HG03159 (cell line): Measurements from ENCODE around the gene CCR9.
"Not testable (repeated sequence)": the region's sequence is repeated elsewhere in the genome, so short reads cannot be mapped to it uniquely, and the experiment has no call there.

Source experiments
- ATAC-seq: cut with Tn5 transposase; IDR thresholded peaks from one replicate; pipeline ENCODE4 v1.9.1; 2021; ENCODE audit warnings: mild to moderate bottlenecking, moderate library complexity; ENCODE audit not compliant: unreplicated experiment

The CCR9 gene

GRCh38 chr3:45885979-45886705 is at the start of gene CCR9:
Gene CCR9, plus strand, starts transcription at chr3:45886543. Its CDS starts 8,391 bp downstream, at chr3:45894934.
- ATAC-seq = no peak

GRCh38 chr3:45838466-45838865 is 47.9 kb upstream of the CCR9 start:
- ATAC-seq = no peak

DNA sequence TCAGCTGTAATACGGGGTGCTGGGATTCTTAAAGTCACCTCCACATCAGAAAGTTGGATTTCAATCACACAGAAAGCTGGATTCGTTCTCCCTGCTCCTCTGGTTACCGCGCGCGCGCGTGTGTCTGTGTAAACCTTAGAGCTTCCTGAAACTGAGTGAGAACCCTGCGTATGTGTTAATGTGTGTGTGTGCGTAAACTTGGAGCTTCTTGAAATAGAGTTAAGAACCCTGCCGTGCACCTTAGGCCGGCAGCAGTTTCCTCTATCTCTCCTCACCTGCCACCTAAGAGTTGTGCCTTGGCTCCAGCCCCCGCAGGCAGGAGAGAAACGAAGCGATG is 45.0 kb upstream of the CCR9 start:
- ATAC-seq = peak; percentile 14

DNA sequence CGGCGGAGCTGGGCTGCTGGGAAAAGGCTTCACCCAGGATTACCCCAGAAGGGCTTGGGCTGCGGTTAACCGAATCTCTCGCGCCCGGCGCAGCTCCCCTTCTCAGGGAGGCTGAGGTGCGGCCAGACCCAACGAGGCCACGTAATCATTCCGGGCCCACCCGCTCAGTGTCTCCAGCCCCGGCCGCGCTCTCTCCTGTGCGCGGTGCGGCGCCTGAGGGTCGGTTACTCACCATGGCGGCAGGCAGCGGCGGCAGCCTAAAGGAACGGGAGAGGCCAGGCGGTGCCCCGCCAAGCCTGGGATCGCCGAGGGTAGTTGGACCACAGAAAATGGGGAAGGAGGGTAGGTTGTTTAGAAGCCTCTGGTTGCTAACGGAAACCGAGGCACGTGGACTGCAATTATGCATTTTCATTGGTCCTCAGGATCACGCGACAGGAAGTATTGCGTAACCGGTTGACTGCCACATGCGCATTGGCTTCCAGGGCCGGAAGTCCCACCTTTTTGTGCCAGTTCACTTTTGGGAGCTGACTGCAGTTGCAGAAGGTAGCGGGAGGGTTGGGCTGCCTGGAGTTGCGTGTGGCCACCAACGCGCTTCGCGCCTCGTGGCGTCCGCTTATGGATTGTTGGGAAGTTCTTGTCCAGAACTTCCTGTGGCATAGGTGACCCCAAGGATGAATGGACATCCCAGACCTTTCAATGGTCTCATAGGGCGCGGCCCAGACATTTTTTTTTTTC is 44.4 kb upstream of the CCR9 start, which contains the start of gene LZTFL1:
TSS of gene LZTFL1 (minus strand) at position 363 of the 735 bp plus-strand sequence. CDS start at position 235, 128 bp downstream.
- ATAC-seq = peak; percentile 90

GRCh38 chr3:45842851-45843625 is 43.3 kb upstream of the CCR9 start:
- ATAC-seq = no peak

- ATAC-seq = no peak
These were observed 41.7 kb upstream of the CCR9 start for GRCh38 chr3:45844616-45845015.

- no peak for ATAC-seq
These were observed 38.0 kb upstream of the CCR9 start for GRCh38 chr3:45848392-45848791.

- ATAC-seq = no peak
These were observed 33.5 kb upstream of the CCR9 start for GRCh38 chr3:45852828-45853227.

DNA sequence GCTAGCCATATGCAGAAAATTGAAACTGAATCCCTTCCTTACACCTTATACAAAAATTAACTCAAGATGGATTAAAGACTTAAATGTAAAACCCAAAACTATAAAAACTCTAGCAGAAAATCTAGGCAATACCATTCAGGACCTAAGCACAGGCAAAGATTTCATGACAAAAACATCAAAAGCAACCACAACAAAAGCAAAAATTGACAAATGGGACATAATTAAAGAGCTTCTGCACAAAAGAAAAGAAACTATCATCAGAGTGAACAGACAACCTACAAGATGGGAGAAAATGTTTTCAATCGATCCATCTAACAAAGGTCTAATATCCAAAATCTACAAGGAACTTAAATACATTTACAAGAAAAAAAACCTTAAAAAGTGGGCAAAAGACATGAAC is 30.0 kb upstream of the CCR9 start:
- ATAC-seq = not testable (repeated sequence)

- not testable (repeated sequence) for ATAC-seq
These were observed 29.3 kb upstream of the CCR9 start for GRCh38 chr3:45857024-45857423.

DNA sequence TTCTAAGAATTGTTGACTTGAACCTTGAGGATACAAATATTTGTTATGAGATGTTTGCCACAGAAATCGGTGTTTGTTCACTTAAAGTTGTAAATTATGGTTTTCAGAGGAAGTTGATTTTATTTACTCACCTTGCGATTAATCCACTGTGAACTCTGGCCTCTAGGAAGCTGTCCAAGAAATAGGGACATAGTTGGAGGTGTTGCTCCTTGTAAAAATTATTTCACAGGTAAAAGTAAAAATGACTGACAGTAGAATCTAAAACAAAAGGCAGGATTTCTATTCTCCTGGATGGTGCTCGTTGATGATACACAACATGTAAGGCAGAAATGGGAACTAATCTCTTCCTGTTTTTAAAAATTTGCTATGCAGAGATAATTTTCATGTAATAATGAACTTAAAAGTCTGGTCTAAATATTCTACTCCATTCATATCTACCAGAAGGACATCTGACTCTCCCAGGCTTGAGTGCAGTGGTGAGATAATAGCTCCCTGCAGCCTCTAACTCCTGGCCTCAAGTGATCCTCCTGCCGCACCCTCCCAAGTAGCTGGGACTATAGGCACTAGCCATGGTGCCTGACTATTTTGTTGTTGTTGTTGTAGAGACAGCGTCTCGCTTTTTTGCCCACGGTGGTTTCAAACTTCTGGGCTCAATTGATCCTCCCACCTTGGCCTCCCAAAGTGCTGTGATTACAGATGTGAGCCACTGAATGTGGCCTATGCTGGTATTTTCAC is 27.4 kb upstream of the CCR9 start:
- no peak for ATAC-seq

- no peak for ATAC-seq
These were observed 25.9 kb upstream of the CCR9 start for GRCh38 chr3:45860481-45860880.

DNA sequence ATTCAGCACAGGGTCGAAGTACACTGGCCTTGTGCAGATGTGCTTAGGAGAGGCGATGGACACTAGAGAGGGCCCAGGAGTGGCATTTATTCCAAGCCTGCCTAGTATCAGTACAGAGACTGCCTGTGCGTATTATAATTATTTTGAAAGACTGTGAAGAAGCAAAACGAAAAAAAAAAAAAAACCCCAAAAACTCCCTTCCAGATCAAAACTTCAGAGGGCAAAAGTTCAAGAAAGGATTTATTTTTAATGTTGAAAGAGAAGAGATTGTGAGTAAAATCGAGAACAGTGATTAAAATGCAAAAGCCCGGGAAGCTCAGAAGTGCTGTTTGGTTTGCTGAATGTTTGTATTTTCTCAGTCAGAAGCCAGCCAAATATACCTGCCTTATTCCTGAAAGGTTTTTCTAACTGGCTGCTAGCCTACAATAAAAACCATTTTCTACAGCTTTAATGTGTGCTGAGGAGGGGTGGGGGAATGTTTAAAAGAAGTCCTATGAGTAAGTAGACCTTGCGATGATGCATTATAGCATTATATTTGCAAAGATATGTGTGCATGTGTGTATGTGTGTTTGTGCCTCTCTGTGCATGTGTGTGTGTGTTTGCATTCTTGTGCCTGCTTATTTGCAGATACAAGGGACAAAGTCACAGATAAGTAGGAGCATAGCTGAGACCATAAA is 25.2 kb upstream of the CCR9 start:
- no peak for ATAC-seq

DNA sequence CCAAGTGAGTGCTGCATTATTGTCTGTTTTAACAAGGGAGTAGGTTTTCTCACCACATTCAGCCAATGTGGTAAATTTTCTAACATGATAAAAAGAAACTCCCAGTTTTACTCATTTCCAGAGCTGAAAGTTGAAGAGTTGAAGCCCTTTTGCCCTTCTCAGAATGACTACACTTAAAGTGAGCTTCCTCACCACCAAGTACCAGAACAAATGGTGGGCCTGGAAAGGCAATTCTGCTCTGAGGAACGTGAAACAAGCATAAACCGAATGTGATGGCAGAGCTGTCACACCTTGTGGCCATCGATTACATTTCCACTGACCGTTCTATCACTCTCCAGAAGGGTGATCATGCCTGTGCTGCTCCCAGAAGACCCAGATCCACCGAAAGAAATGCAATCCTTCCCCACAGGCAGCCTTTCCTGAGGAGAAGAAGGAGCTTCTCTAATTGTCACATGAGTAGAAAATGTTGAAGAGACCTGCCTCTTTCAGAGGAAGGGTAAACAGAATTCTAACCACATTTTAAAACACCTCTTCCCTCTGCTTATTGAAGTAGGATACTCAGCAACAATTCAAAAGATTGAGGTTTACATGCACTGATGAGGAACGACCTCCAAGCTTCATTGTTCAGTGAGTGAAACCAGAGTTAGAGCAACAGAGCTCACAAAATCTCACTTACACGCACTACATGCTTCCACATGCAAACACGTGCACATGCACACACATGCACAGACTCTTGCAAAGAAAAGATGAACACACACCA is 21.4 kb upstream of the CCR9 start:
- ATAC-seq = peak; percentile 69

DNA sequence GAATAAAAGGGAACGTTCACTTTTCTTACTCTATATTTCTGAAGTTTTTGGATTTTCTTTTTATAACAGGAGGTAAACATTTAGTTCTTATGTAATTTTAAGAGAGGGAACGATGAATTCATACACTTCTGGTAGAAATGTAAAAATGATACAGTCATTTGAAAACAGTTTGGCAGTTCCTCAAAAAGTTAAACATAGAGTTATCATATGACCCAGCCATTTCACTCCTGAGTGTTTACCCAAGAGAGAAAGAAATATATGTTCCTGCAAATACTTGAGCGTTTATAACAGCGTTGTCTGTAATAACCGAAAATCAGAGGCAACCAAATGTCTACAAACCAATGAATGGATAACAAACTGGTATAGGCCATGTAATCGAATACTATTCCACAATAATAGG is 20.8 kb upstream of the CCR9 start:
- ATAC-seq = no peak

- ATAC-seq = no peak
These were observed 18.1 kb upstream of the CCR9 start for GRCh38 chr3:45868213-45868612.

GRCh38 chr3:45868650-45869049 is 17.7 kb upstream of the CCR9 start:
- ATAC-seq = no peak

- ATAC-seq = no peak
These were observed 16.7 kb upstream of the CCR9 start for GRCh38 chr3:45869638-45870037.

DNA sequence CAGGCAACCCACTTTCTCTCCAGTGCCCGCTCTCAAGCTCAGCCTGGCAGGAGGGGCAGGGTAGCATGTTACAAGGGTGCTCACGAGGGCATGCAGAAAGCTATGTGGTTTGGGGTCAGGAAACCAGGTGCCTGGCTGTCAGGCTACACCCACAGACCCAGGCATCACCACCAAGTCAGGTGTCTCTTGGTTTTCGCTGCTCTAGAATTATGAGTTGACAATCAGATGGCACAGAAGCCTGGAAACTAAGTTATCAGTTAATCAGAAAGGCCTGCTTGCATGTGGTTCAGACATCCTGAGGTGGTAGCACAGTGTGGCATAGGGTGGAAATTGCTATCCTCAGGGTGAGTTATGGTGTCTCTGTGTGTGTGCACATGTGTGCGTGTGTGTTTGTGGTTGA is 16.2 kb upstream of the CCR9 start:
- no peak for ATAC-seq

- no peak for ATAC-seq
These were observed 14.6 kb upstream of the CCR9 start for GRCh38 chr3:45871780-45872179.
